ENCODE measurements around the gene JPT1.
"Not testable (repeated sequence)": the region's sequence is repeated elsewhere in the genome, so short reads cannot be mapped to it uniquely, and the experiment has no call there.

Gene JPT1

GRCh38 chr17:75130632-75131277, 23.6 kb downstream of the JPT1 start:
- DNase-seq (ENCODE audit: low read depth in 4 of 4, low spot score in 1 of 4), result no peak

GRCh38 chr17:75130059-75130631, 24.2 kb downstream of the JPT1 start:
- no peak for DNase-seq (ENCODE audit: low read depth in 4 of 4, low spot score in 1 of 4)

DNA sequence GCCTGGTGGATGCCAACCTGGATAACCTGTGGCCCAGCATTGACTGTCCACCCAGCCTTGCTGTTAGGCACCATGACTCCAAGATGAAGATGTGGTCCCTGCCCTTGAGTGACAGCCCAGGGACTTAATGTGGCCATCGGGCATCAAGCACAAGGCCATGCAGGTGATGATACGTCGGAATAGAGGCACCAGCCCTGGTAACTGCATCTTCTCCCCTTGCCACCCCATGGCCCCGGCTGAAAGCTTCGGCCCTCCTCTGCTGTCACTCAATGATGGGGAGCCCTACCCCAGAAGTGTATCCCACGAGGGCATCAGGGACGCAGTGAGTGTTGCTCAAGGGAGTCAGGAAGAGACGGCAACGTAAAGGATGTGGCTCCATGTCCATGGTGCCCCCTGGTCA, 24.7 kb downstream of the JPT1 start:
- DNase-seq (ENCODE audit: low read depth in 4 of 4, low spot score in 1 of 4), result no peak

GRCh38 chr17:75128694-75129505, 25.4 kb downstream of the JPT1 start:
- DNase-seq (ENCODE audit: low read depth in 4 of 4, low spot score in 1 of 4), result no peak

DNA sequence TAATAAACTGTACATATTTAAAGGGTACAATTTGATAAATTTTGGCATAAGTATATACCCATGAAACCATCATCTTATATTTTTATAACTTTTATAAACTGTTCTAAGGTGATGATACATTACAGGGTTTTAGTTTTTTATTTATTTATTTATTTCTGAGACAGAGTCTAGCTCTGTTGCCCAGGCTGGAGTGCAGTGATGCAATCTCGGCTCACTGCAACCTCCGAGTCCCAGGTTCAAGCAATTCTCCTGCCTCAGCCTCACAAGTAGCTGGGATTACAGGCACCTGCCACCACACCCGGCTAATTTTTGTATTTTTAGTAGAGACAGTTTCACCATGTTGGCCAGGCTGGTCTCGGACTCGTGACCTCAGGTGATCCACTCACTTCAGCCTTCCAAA, 26.4 kb downstream of the JPT1 start:
- not testable (repeated sequence) for DNase-seq (ENCODE audit: low read depth in 4 of 4, low spot score in 1 of 4)

DNA sequence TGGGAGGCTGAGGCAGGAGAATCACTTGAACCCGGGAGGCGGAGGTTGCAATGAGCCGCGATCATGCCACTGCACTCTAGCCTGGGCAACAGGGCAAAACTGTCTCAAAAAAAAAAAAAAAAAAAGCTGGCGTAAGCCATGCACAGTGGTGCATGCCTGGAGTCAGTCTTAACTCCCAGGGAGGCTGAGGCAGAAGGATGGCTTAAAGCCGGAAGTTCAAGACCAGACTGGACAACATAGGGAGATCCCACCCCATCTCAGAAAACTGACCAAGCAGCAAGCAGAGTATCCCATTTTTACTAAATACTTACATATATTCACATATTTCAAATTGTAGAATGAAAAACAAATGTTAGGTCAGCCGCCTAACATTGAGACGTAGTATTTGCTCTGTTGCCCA, 27.4 kb downstream of the JPT1 start:
- DNase-seq (ENCODE audit: low read depth in 4 of 4, low spot score in 1 of 4), result no peak

GRCh38 chr17:75125984-75126383, 28.3 kb downstream of the JPT1 start:
- DNase-seq (ENCODE audit: low read depth in 4 of 4, low spot score in 1 of 4), result no peak

- DNase-seq (ENCODE audit: low read depth in 4 of 4, low spot score in 1 of 4), result no peak
Measured at GRCh38 chr17:75124819-75125162, 29.5 kb downstream of the JPT1 start.

DNA sequence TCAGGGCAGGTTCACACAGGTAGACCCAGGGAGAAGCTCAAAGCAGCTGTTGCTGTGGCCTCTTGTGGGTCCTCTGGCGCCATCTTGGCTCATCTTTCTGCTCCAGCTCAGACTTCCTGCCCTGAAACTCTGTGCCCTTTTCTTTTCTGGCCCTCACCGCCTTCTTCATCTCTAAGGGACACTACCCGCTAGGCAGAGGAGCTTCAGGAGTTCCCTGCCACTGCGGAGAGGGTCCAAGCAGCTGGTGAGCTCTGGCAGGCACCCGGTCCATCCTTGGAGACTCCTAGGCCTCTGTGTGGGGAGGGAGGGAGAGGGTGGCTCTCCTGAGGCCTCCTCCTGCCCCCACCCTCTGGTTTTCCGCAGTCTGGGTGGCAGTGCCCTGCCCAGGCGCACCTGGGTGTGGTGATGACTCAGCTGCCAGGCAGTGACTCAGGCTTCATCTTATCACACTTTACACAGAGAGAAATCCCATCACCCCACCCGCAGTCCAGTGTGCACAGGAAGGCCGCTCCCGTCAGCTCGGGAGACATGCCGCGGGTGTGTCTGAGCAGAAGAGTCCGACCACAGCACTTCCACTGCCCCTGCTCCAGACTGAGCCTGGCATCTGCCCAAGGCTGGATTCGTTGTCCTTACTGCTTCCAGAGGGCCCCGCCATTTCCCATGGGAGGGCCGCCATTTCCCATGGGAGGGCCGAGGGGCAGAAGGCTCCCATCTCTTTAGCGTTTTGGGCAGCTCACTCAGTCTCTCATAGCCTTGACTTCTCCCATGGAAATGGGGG, 30.1 kb downstream of the JPT1 start:
- peak in 3 of 4 experiments; percentile 26 to 53 (median 48) for DNase-seq (ENCODE audit: low read depth in 4 of 4, low spot score in 1 of 4)

GRCh38 chr17:75118307-75118706, 36.0 kb downstream of the JPT1 start:
- no peak for DNase-seq (ENCODE audit: low read depth in 4 of 4, low spot score in 1 of 4)

- no peak for DNase-seq (ENCODE audit: low read depth in 4 of 4, low spot score in 1 of 4)
Measured at GRCh38 chr17:75116737-75117136, 37.6 kb downstream of the JPT1 start.

DNA sequence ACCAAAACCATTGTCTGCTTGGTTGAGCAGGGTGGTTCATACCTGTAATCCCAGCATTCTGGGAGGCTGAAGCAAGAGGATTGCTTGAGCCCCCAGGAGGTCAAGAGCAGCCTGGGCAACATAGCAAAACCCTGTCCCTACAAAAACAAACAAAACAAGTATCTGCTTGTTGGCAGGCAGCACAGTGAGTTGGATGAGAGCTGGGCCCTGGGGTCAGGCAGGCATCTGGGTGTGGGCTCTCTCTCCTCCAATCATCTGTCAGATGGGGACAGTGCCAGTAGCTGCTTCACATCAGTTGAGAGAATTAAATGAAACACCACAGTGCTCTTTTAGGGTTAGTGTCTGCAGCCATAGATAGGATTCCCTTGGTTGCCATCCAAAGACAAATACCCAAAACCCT, 38.8 kb downstream of the JPT1 start:
- DNase-seq (ENCODE audit: low read depth in 4 of 4, low spot score in 1 of 4), result no peak

- DNase-seq (ENCODE audit: low read depth in 4 of 4, low spot score in 1 of 4), result no peak
Measured at GRCh38 chr17:75114552-75115314, 39.6 kb downstream of the JPT1 start.

GRCh38 chr17:75113798-75114551, 40.3 kb downstream of the JPT1 start:
- DNase-seq (ENCODE audit: low read depth in 4 of 4, low spot score in 1 of 4), result peak; percentile 82 to 89 (median 85)

DNA sequence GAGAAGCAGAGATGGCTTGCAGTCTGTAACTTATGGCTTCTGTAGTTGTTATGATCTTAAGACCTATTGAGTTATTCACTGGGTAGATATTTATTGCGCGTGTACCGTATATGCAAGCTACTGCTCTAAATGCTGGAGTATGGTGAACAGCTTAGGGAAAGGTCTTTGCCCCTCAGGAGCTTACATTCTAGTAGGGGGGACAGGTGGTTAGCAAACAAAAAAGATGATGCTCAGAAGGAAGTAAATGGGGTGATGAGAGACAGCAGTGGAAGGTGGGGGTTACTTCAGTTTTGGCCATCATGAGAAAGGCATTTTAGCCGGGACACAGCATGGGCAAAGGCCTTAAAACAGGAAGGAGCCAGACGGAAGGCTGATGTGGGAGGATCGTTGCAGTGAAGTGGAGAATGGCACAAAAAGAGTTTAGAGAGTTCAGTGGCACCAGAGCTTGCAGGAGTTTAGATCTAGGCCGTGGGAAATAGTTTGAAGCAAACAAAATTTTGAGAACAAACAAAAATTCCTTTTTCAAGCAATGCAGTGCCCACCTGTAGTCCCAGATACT, 42.5 kb downstream of the JPT1 start:
- no peak for DNase-seq (ENCODE audit: low read depth in 4 of 4, low spot score in 1 of 4)

DNA sequence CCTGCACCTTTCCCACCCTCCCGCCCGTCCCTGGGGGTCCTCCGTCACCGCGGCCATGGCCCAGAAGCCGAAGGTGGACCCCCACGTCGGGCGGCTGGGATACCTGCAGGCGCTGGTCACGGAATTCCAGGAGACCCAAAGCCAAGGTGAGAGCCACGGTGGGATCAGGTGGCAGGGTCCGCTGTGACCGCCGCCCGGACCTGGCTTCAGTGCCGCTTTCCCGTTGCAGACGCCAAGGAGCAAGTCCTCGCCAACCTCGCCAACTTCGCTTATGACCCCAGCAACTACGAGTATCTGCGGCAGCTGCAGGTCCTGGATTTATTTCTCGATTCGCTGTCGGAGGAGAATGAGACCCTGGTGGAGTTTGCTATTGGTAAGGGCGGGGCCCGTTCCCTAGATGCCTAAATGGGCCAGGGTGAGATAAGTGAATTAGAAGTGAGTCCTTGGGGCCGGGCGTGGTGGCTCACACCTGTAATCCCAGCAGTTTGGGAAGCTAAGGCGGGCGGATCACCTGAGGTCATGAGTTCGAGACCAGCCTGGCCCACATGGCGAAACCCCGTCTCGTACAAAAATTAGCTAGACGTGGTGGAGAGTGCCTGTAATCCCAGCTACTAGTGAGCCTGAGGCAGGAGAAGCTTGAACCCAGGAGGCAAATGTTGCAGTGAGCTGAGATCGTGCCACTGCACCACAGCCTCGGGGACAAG, 43.9 kb downstream of the JPT1 start:
- no peak for DNase-seq (ENCODE audit: low read depth in 4 of 4, low spot score in 1 of 4)

DNA sequence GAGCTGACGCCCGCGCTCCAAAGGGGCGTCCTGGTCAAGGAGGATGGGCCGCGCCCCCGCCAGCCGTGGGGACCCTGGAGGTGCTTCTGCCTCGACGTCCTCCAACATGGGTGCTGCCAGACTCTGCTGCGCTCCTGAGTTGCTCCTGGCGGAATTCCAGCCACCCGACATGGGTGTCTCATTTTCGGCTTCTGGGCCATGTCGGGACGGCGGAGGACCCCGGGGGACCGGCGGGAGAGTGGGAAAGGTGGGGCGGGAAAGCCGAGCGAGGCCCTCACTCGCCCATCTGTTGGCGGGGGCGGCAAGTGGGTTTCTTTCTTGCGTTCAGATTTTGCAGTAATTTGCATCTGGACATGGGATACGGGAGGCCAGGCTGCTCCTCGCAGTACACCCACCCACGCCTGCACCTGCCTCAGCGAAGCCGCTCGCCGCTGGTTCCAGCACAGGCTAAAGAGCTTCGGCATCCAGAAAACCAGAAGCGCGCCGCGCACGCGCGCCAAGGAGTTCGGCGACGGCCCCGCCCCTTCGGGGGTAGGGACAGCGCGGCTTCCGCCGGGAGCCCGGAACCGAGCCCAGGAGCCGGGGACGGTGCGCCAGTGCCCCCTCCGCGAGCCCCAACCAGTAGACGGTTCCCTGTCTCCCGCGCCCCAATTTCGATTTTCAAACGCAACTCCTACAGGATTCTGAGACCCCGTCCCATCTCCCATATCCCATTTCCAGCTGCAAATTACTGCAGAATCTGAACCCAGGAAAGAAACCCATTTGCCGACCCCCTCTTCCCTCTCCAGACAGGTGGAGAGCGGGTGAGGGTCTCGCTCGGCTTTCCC, 44.7 kb downstream of the JPT1 start, which contains the start of gene ARMC7:
Gene ARMC7, plus strand, starts transcription at position 563 of the 827 bp plus-strand sequence. CDS start 320 bp downstream, outside the sequence.
- DNase-seq (ENCODE audit: low read depth in 4 of 4, low spot score in 1 of 4), result peak; percentile 75 to 94 (median 85)

DNA sequence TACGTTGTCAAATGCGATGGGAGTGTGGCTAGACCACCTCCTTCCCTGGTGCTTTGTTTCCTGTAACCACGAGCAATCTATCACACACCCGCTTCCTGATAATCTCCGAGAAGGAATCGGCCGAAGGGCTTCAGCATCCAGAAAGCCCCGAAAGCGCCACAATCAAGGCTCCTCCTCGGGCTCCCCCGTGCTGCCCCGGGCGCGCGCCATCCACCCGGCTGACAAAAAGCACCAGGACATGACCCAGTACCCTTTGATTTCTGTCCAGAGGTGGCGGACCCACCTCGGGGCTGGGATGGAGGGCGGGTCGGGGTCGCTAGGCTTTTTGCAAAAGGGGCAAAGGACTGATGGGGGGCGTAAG, 45.3 kb downstream of the JPT1 start:
- DNase-seq (ENCODE audit: low read depth in 4 of 4, low spot score in 1 of 4), result no peak

All from stimulated activated CD4-positive, alpha-beta T cell treated with anti-CD3 and anti-CD28 coated beads, Interleukin-1b, Interleukin-23, amount 100 ng/mL, for 24 hours (primary cell).